Activated CD4-positive, alpha-beta T cell treated with anti-CD3 and anti-CD28 coated beads for 24 hours (primary cell): Measurements from ENCODE around the gene LGR6.
"Not testable (repeated sequence)": the region's sequence is repeated elsewhere in the genome, so short reads cannot be mapped to it uniquely, and the experiment has no call there.

Source experiments
- DNase-seq, 2 donors: peaks; one replicate each; pipeline ENCODE4 v3.0.0-alpha.2; 2020; ENCODE audit warnings: low read depth in 2 of 2

The LGR6 gene, protein sequence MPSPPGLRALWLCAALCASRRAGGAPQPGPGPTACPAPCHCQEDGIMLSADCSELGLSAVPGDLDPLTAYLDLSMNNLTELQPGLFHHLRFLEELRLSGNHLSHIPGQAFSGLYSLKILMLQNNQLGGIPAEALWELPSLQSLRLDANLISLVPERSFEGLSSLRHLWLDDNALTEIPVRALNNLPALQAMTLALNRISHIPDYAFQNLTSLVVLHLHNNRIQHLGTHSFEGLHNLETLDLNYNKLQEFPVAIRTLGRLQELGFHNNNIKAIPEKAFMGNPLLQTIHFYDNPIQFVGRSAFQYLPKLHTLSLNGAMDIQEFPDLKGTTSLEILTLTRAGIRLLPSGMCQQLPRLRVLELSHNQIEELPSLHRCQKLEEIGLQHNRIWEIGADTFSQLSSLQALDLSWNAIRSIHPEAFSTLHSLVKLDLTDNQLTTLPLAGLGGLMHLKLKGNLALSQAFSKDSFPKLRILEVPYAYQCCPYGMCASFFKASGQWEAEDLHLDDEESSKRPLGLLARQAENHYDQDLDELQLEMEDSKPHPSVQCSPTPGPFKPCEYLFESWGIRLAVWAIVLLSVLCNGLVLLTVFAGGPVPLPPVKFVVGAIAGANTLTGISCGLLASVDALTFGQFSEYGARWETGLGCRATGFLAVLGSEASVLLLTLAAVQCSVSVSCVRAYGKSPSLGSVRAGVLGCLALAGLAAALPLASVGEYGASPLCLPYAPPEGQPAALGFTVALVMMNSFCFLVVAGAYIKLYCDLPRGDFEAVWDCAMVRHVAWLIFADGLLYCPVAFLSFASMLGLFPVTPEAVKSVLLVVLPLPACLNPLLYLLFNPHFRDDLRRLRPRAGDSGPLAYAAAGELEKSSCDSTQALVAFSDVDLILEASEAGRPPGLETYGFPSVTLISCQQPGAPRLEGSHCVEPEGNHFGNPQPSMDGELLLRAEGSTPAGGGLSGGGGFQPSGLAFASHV

DNA sequence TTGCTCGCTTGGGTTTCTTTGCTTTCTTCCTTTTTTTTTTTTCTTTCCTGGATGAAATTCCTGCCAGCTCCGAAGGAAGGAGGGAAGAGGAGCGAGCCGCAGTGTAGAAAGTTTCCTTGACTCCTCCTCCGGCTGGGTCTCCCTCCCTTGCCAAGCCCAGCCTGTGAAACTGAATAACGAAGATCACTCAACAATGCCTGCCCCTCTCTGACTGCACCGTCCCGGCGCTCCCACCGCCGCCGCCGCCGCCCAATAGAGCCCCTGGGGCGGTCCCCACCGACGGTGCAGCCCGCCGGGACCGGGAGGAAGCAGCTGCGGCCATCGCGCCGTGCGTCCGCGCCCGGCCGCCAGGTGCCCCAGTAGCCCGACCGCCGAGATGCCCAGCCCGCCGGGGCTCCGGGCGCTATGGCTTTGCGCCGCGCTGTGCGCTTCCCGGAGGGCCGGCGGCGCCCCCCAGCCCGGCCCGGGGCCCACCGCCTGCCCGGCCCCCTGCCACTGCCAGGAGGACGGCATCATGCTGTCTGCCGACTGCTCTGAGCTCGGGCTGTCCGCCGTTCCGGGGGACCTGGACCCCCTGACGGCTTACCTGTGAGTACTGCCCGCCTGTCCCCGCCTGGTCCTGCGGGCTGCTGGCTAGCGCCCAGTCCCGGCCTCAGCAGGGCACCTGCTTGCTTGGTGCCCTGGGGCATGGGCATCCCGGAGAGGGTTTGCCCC lies at the start of gene LGR6:
Gene LGR6 (plus strand): TSS at position 186 of the 714 bp plus-strand sequence. CDS start 191 bp downstream, at position 377.
- DNase-seq = no peak

DNA sequence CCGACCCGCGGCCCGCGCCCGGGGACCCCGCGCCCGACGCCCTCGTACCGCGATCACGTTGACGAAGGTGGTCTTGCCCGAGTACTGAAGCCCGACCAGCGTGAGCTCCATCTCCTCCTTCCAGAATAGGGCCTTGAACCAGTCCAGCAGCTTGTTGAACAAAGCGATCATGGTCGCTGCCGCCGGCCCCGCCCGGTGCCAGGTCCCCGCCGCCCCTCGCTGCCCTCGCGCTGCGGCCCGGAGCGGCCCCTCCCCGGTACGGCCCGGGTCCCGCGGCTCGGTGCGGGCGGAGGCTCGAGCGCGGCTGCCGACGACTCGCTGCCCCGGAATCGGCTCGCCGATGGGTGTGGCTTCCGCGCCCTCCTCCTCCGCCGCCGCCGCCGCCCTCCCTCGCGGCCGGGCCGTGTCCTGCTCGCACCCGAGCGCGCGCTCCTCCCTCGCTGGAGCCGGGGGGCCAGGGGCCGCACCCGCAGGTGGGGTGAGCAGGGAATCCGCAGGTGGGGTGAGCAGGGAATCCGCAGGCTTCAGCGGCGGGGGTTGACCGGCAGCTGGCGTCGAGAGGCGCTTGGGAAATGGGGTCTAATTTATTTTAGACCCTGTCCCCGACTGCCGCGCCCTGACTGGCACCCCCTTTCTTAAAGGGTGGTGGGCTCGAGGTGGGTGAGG lies 49.1 kb upstream of the LGR6 start, which contains the start of gene ARL8A:
Gene ARL8A (minus strand): TSS at position 336 of the 666 bp plus-strand sequence. CDS start 165 bp downstream, at position 171.
- peak in 1 of 2 donors; percentile 58 for DNase-seq

DNA sequence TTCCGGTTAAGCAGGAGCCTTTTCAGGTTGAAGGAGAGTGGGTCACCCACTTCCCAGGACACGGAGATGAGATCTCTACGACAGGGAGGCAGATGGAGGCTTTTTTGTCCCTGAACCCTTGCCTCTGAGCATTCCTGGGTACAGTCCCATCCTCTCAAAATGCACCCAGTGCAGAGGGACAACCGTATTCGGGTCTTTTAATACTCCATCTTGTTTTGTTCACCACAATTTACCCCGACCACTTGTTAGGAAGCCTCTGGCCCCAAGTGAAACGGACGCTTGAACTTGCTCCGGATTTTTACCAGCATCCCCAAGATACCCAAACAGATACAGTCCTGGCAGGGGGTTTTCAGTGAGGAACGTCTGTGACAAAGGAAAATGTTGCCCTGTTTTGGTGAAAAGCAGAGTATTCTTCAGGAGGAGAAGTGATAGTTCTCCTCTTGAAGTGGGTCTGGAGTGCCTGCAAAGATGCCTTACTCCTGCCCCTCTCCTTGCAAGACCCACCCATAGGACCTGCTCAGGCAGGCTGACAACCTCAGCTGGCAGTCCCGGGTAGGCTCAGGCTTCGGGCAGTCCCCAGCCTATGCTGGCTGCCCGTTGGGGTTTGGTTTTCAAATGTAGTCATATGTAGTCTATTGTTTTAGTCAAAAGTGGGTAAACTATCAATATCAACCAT lies 48.4 kb upstream of the LGR6 start:
- no peak for DNase-seq

GRCh38 chr1:202145744-202146140 lies 47.9 kb upstream of the LGR6 start:
- DNase-seq = not testable (repeated sequence)

DNA sequence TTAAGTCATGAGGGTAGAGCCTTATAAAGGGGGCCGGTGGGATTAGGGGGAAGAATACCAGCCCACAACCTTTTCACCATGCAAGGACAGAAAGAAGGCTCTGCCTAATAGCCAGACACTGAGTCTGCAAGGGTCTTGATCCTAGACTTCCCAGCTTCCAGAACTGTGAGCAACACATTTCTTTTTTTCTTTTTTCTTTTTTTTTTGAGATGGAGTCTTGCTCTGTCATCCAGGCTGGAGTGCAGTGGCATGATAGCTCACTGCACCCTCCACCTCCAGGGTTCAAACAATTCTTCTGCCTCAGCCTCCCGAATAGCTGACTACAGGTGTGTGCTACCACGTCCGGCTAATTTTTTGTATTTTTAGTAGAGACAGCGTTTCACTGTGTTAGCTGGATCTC lies 47.3 kb upstream of the LGR6 start:
- no peak for DNase-seq

DNA sequence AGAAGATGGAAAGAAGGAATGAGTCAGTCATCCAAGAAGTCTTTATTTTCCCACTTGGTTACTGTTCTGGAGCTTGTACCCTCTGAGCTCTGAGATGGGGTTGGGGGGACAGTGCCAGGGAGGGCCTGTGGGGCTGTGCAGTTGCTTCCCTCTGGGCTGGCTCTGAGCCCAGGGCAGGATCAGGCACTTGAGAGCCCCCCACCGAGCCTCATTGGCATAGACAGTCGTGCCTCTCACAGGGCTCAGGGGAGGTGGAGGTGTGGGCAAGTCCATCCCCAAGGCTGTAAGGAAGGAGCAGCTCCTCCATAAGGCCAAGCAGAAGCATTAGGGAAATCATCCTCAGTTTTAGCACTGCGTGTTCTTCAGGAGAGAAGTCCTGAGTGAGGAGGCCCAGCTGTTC lies 46.6 kb upstream of the LGR6 start:
- no peak for DNase-seq

DNA sequence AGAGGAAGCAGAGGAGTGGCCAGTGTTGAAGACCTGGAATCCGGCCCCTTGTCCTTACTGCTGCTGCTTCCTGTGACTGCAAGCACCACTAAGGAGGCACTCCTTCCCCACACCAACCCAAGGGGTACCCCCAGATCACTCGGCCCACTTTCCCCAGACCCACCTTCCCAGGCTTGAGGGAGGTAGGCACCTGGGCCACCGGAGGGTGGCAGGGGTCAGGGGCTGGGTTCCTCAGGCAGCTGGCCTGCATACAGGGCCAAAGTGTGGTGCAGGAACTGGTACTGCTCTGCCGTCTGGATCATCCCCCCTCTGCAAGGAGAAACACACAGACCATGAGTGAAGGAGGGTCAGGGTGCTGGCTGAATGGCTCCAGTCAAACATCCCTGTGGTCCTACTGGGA lies 45.2 kb upstream of the LGR6 start:
- DNase-seq = no peak

DNA sequence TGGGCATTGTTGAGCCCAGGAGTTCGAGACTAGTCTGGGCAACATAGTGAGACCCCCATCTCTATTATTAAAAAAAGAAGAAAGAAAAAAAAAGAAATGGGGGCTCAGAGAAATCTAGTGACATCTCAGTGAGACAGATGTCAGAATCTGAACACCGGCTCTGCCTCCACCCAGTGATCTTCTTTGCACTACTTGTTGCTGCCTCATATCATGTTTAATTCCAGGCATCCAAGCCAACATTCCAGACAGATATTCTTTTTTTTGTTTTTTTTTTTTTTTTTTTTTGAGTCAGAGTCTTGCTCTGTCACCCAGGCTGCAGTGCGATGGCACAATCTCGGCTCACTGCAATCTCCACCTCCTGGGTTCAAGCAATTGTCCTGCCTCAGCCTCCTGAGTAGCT lies 44.0 kb upstream of the LGR6 start:
- no peak for DNase-seq

GRCh38 chr1:202150187-202150586 lies 43.4 kb upstream of the LGR6 start:
- DNase-seq = no peak

- no peak for DNase-seq
Observed at GRCh38 chr1:202150602-202151001, 43.0 kb upstream of the LGR6 start.

DNA sequence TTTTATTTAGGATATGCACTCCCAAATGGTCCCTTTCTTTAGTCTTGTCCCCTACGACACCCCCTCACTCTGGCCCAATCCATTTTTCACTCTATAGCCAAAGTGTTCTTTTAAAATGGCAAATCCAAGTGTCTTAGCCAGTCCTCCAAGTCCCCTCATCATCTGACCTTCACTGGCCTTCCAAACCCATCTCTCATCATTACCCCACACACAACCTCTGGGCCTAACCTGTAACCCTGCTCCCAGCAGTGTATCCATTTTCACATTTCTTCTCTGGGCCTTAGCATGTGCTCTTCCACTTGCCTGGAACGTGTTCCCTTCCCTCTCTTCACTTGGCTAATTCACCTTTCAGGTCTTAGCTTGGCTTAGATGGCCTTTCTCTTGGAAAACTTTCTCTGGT lies 42.6 kb upstream of the LGR6 start:
- DNase-seq = no peak

- DNase-seq = no peak
Observed at GRCh38 chr1:202152399-202152798, 41.2 kb upstream of the LGR6 start.

GRCh38 chr1:202153284-202153683 lies 40.3 kb upstream of the LGR6 start:
- no peak for DNase-seq

DNA sequence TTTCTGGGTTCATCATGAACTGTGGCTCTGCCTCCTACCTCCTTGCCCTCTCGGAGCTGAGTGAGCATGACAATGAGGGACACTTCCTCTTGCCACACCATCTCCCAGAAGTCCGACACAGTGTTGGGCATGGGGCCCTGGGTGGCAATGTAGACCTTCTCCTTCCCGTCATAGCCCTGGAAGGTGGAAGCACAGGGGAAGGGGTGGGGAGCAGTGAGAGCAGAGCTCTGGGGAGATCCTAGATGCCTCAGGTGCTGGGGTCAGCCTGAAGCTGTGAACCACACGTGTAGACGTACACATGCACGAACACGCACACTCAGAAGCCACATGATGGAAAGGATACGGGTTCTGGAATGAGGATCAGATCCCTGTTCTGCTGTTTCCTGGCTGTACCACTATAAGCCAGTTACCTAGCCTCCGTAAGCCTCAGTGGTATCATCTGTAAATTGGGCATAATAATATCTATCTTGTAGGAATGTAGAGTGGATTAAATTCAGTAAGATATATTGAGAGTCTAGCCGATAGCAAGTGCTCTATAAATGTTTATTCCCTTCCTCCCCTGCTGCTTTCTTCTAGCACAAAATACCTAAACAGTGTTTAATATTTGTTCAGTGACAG lies 39.3 kb upstream of the LGR6 start:
- DNase-seq = no peak

DNA sequence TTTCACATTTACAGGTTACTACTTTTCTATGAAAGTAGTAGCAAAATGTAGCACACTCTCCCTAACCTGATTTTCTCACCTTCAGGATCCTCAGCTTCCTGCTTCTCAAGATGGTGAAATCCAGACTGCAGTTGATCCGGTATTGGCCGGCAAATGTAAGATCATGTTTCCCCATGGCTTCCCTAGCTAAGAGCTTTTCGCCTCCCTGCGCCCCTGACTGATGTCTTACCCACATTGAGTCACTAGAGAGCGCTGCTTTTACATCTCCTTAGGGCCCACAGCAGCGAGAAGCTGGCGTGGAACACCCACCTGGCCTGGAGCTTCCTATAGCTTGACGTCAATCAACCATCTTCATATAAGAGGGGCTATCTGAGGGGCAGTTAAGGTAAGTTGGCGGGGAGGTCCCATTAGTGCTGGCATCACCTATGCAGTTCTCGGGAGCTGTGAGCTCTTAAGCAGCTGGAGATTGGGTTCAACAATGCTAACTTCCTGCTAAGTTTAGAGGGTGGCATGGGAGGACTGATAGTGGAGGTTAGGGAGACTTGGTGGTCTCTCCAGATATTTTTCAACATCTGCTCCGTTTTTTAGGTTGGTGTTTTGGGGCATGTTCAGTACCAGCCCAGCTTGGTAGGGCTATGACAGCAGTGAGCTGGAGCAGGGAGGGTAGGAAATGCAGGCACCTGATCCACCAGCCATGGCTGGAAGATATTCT lies 38.7 kb upstream of the LGR6 start:
- DNase-seq = no peak

GRCh38 chr1:202155478-202156021 lies 38.0 kb upstream of the LGR6 start:
- DNase-seq = no peak

GRCh38 chr1:202156590-202156989 lies 37.0 kb upstream of the LGR6 start:
- no peak for DNase-seq

- no peak for DNase-seq
Observed at GRCh38 chr1:202157945-202158344, 35.7 kb upstream of the LGR6 start.

- peak in 1 of 2 donors; percentile 45 for DNase-seq
Observed at GRCh38 chr1:202158810-202159533, 34.6 kb upstream of the LGR6 start.
